Uterus (tissue), 2 donors: Measurements from ENCODE around the gene PEAK1.

Experiments used
- POLR2A ChIP-seq, 2 donors: fragments of 450-650 bp; IDR thresholded peaks; one replicate each; pipeline ENCODE4 v1.6.1; 2016; ENCODE audit warnings: antibody characterized with exemption in 2 of 2, mild to moderate bottlenecking in 1 of 2, moderate library complexity in 1 of 2
- TF ChIP-seq, protein P1 (sequence below), 4 experiments: fragments of 200-600 bp in 2 of 4; fragments of 450-650 bp in 2 of 4; sonication (generic) in 2 of 4; IDR thresholded peaks; one replicate each; pipeline ENCODE4 v1.5.1; 2016 to 2019; ENCODE audit warnings: antibody characterized with exemption in 4 of 4, mild to moderate bottlenecking in 2 of 4, moderate library complexity in 1 of 4

DNA sequence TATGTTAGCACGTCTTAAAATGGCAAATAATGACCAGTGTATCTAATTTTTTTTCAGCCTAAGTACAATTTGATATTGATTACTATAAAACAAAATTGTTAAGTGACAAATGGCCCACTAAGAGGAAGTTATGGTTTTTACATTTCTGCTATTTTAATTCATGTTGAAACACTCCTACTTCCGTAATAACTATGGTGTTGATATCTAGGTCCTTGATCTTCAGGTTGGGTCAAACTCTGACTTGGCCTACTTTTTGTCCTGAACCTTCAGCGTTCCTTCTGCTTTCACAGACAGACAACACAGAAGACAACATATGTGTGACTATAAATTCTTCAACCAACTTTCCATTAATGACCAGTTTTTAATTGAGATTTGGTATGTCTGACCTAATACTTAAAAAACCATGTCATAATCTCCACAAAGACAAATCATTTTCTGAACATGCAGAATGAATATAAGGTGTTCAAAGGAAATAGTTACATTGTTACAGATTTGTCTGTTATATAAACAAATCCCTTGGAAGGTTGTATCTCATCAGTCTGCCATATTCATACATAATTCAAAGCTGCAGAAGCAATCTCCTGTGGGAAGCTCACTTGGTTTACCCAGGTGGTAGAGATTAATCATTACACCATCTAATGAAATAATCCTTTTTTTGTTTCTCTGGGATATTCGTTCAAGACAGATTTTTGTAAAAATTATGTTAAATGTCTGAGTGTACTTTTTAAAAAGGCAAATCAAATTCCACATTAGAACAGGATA lies 256.9 kb downstream of the PEAK1 start:
- TF ChIP-seq, protein P1, sequence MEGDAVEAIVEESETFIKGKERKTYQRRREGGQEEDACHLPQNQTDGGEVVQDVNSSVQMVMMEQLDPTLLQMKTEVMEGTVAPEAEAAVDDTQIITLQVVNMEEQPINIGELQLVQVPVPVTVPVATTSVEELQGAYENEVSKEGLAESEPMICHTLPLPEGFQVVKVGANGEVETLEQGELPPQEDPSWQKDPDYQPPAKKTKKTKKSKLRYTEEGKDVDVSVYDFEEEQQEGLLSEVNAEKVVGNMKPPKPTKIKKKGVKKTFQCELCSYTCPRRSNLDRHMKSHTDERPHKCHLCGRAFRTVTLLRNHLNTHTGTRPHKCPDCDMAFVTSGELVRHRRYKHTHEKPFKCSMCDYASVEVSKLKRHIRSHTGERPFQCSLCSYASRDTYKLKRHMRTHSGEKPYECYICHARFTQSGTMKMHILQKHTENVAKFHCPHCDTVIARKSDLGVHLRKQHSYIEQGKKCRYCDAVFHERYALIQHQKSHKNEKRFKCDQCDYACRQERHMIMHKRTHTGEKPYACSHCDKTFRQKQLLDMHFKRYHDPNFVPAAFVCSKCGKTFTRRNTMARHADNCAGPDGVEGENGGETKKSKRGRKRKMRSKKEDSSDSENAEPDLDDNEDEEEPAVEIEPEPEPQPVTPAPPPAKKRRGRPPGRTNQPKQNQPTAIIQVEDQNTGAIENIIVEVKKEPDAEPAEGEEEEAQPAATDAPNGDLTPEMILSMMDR (IDR thresholded peaks at IDR 0.05): no peak
- no peak for TF ChIP-seq POLR2A (IDR thresholded peaks at IDR 0.05)
